HL-60 (cell line): ENCODE results near the gene TNFSF11.

ENCODE experiments used
- DNase-seq, 2 experiments: peaks; one replicate each; pipeline ENCODE4 v3.0.0-alpha.2; 2010 to 2020; ENCODE audit warnings: low read depth in 1 of 2, low spot score in 1 of 2
- H3K27ac ChIP-seq: fragments of 250-450 bp; sonication (Bioruptor Pico); replicated peaks from 2 replicates; pipeline ENCODE4 v1.5.1; 2020; ENCODE audit warnings: mild to moderate bottlenecking, moderate library complexity
- H3K27me3 ChIP-seq: fragments of 250-450 bp; sonication (Bioruptor Pico); 2 replicates; pipeline ENCODE4 v1.5.1; 2021; ENCODE audit warnings: mild to moderate bottlenecking, moderate library complexity; ENCODE audit not compliant: insufficient read depth, poor library complexity, severe bottlenecking
- H3K4me3 ChIP-seq: replicated peaks from 2 replicates; pipeline ENCODE4 v1.5.1; 2011; ENCODE audit warnings: mild to moderate bottlenecking, control low read depth, low read length; ENCODE audit not compliant: insufficient read depth
- CTCF ChIP-seq: IDR thresholded peaks from one replicate; pipeline ENCODE4 v1.5.1; 2011; ENCODE audit warnings: low read length, control low read depth, inconsistent platforms; ENCODE audit not compliant: insufficient read depth
- GABPA ChIP-seq: IDR thresholded peaks from 2 replicates; pipeline ENCODE4 v1.6.1; 2012; ENCODE audit warnings: low read depth
- POLR2AphosphoS5 ChIP-seq: IDR thresholded peaks from 2 replicates; pipeline ENCODE4 v1.6.1; 2012; ENCODE audit warnings: low read depth
- SPI1 ChIP-seq: IDR thresholded peaks from 2 replicates; pipeline ENCODE4 v1.6.1; 2012; ENCODE audit warnings: low read depth, mild to moderate bottlenecking, borderline replicate concordance
- TF ChIP-seq, protein P1 (sequence below): IDR thresholded peaks from 2 replicates; pipeline ENCODE4 v1.6.1; 2012; ENCODE audit warnings: low read depth; ENCODE audit not compliant: insufficient replicate concordance

Gene TNFSF11

GRCh38 chr13:42649831-42650230 lies 75.9 kb downstream of the TNFSF11 start:
- peaks cover 2% of the 10 kb centered on the region for H3K27me3 ChIP-seq
- H3K4me3 ChIP-seq = no peak overlapping the region
- TF ChIP-seq SPI1 (no peak), CTCF (no peak), POLR2AphosphoS5 (no peak), GABPA (no peak)
- TF ChIP-seq, protein P1, sequence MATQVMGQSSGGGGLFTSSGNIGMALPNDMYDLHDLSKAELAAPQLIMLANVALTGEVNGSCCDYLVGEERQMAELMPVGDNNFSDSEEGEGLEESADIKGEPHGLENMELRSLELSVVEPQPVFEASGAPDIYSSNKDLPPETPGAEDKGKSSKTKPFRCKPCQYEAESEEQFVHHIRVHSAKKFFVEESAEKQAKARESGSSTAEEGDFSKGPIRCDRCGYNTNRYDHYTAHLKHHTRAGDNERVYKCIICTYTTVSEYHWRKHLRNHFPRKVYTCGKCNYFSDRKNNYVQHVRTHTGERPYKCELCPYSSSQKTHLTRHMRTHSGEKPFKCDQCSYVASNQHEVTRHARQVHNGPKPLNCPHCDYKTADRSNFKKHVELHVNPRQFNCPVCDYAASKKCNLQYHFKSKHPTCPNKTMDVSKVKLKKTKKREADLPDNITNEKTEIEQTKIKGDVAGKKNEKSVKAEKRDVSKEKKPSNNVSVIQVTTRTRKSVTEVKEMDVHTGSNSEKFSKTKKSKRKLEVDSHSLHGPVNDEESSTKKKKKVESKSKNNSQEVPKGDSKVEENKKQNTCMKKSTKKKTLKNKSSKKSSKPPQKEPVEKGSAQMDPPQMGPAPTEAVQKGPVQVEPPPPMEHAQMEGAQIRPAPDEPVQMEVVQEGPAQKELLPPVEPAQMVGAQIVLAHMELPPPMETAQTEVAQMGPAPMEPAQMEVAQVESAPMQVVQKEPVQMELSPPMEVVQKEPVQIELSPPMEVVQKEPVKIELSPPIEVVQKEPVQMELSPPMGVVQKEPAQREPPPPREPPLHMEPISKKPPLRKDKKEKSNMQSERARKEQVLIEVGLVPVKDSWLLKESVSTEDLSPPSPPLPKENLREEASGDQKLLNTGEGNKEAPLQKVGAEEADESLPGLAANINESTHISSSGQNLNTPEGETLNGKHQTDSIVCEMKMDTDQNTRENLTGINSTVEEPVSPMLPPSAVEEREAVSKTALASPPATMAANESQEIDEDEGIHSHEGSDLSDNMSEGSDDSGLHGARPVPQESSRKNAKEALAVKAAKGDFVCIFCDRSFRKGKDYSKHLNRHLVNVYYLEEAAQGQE = no peak
- H3K27ac ChIP-seq = no peak overlapping the region
- no peak for DNase-seq

- no peak for TF ChIP-seq CTCF
- TF ChIP-seq GABPA = no peak
- TF ChIP-seq, protein P1 = no peak
- H3K27ac ChIP-seq = no peak overlapping the region
- peaks cover 2% of the 10 kb centered on the region for H3K27me3 ChIP-seq
- DNase-seq = no peak
- no peak overlapping the region for H3K4me3 ChIP-seq
These were observed 76.6 kb downstream of the TNFSF11 start for GRCh38 chr13:42650506-42650905.

GRCh38 chr13:42651936-42652641 lies 78.1 kb downstream of the TNFSF11 start:
- TF ChIP-seq CTCF = no peak
- TF ChIP-seq SPI1 = no peak
- TF ChIP-seq, protein P1 = no peak
- TF ChIP-seq GABPA = no peak
- no peak for TF ChIP-seq POLR2AphosphoS5
- Histone ChIP-seq H3K4me3 (no peak overlapping the region), H3K27ac (no peak overlapping the region), H3K27me3 (no peaks in the 10 kb centered on the region)
- DNase-seq = no peak
